ENCODE results near the gene SV2B. TPM values are rescaled to one million over a fixed set of nuclear protein-coding genes. Genes with fewer than 3 reads are reported as not detected.
"Not testable (repeated sequence)": the region's sequence is repeated elsewhere in the genome, so short reads cannot be mapped to it uniquely, and the experiment has no call there.

SV2B gene
- total RNA-seq, 1 experiment from 2014 or later = not detected

GRCh38 chr15:91077029-91077428 is 23.0 kb upstream of the SV2B start:
- Histone ChIP-seq H3K56ac (ENCODE audit: insufficient read length, low read depth, low read length) (no peak overlapping the region), H4K91ac (ENCODE audit: insufficient read length, low read depth, low read length) (no peak overlapping the region), H2BK20ac (ENCODE audit: low read depth, low read length, poor library complexity, severe bottlenecking) (no peak overlapping the region), H3T11ph (ENCODE audit: low read length) (no peak overlapping the region), H3K27ac (ENCODE audit: insufficient read length, low read depth, low read length) (no peak overlapping the region), H3K18ac (ENCODE audit: insufficient read length, low read depth, low read length) (no peak overlapping the region), H2BK12ac (ENCODE audit: insufficient read length, low read depth, low read length) (no peak overlapping the region), H3K4me2 (ENCODE audit: insufficient read depth, insufficient read length, low read length) (no peak overlapping the region), H3K23me2 (ENCODE audit: insufficient read length, low read depth, low read length, poor library complexity, severe bottlenecking) (no peaks in the 10 kb centered on the region), H4K20me1 (ENCODE audit: control insufficient read depth, insufficient read depth, insufficient read length) (no peaks in the 10 kb centered on the region), H3K79me2 (ENCODE audit: insufficient read depth, low read length) (no peaks in the 10 kb centered on the region), H2BK120ac (ENCODE audit: low read depth, low read length, poor library complexity, severe bottlenecking) (no peak overlapping the region), H4K5ac (ENCODE audit: insufficient read length, low read depth, low read length) (no peak overlapping the region), H4K8ac (replicated peaks; ENCODE audit: insufficient read length, low read depth, low read length) (no peak overlapping the region), H3K4ac (ENCODE audit: low read depth, low read length) (no peak overlapping the region), H3K14ac (ENCODE audit: insufficient read depth, low read length) (no peak overlapping the region), H2AK5ac (ENCODE audit: insufficient read length, low read length) (no peak overlapping the region), H3K9ac (ENCODE audit: extremely low read depth, insufficient read length, low read length) (no peak overlapping the region), H3K27me3 (ENCODE audit: insufficient read depth, low read length) (no peaks in the 10 kb centered on the region), H3K9me3 (ENCODE audit: control insufficient read depth, low read depth, low read length) (no peaks in the 10 kb centered on the region), H2BK15ac (ENCODE audit: low read depth, low read length) (no peak overlapping the region), H2AFZ (ENCODE audit: low read length) (no peak overlapping the region), H3K4me1 (ENCODE audit: insufficient read depth, low read length) (no peaks in the 10 kb centered on the region), H3K79me1 (ENCODE audit: insufficient read depth, low read depth, low read length, poor library complexity, severe bottlenecking) (no peaks in the 10 kb centered on the region), H2BK5ac (ENCODE audit: insufficient read length, low read length) (no peak overlapping the region), H3K23ac (ENCODE audit: insufficient read length, low read depth, low read length) (no peak overlapping the region)
- TF ChIP-seq CTCF (conservative IDR thresholded peaks at IDR 0.05) = no peak
- Mint-ChIP-seq H3K4me1 (no peaks in the 10 kb centered on the region), H3K9me3 (no peaks in the 10 kb centered on the region; a peak in 1 of 5 replicates), H3K27me3 (ENCODE audit: low read depth) (peaks cover 17% of the 10 kb centered on the region), H3K27ac (no peak overlapping the region), H3K36me3 (ENCODE audit: insufficient read depth in 1 of 3, low read depth in 3 of 3) (no peaks in the 10 kb centered on the region), H3K4me3 (no peak overlapping the region)
- DNase-seq = no peak

- peaks cover 10 to 14% of the 10 kb centered on the region in 2 experiments for H3K9me3 Mint-ChIP-seq
These were observed 6.2 kb upstream of the SV2B start for GRCh38 chr15:91093866-91094265.

More at GRCh38 chr15:91093866-91094265, 6.2 kb upstream of the SV2B start:
- not testable (repeated sequence) for H2BK5ac ChIP-seq (ENCODE audit: insufficient read length, low read length); H3K79me1 ChIP-seq (ENCODE audit: insufficient read depth, low read depth, low read length, poor library complexity, severe bottlenecking); H4K91ac ChIP-seq (ENCODE audit: insufficient read length, low read depth, low read length); H3K79me2 ChIP-seq (ENCODE audit: insufficient read depth, low read length); H3K27ac ChIP-seq (ENCODE audit: insufficient read length, low read depth, low read length); H3K36me3 Mint-ChIP-seq (ENCODE audit: insufficient read depth in 1 of 3, low read depth in 3 of 3); H3K56ac ChIP-seq (ENCODE audit: insufficient read length, low read depth, low read length); H3K14ac ChIP-seq (ENCODE audit: insufficient read depth, low read length); H3K4me3 Mint-ChIP-seq; H3K23me2 ChIP-seq (ENCODE audit: insufficient read length, low read depth, low read length, poor library complexity, severe bottlenecking); H2AK5ac ChIP-seq (ENCODE audit: insufficient read length, low read length); H2BK20ac ChIP-seq (ENCODE audit: low read depth, low read length, poor library complexity, severe bottlenecking); H4K8ac ChIP-seq (replicated peaks; ENCODE audit: insufficient read length, low read depth, low read length); H3K4me1 Mint-ChIP-seq; H2BK120ac ChIP-seq (ENCODE audit: low read depth, low read length, poor library complexity, severe bottlenecking); H2AFZ ChIP-seq (ENCODE audit: low read length); H2BK15ac ChIP-seq (ENCODE audit: low read depth, low read length); H3K27ac Mint-ChIP-seq; H3K27me3 ChIP-seq (ENCODE audit: insufficient read depth, low read length); H3K4ac ChIP-seq (ENCODE audit: low read depth, low read length); H3K4me2 ChIP-seq (ENCODE audit: insufficient read depth, insufficient read length, low read length); H4K5ac ChIP-seq (ENCODE audit: insufficient read length, low read depth, low read length); H3K23ac ChIP-seq (ENCODE audit: insufficient read length, low read depth, low read length); H4K20me1 ChIP-seq (ENCODE audit: control insufficient read depth, insufficient read depth, insufficient read length); H3K18ac ChIP-seq (ENCODE audit: insufficient read length, low read depth, low read length); H2BK12ac ChIP-seq (ENCODE audit: insufficient read length, low read depth, low read length); H3K9ac ChIP-seq (ENCODE audit: extremely low read depth, insufficient read length, low read length); DNase-seq; H3K9me3 ChIP-seq (ENCODE audit: control insufficient read depth, low read depth, low read length); H3T11ph ChIP-seq (ENCODE audit: low read length); H3K4me1 ChIP-seq (ENCODE audit: insufficient read depth, low read length)
- peaks cover 61% of the 10 kb centered on the region for H3K27me3 Mint-ChIP-seq (ENCODE audit: low read depth)
- no CpG with 5 or more reads among the region's 4 CpGs for WGBS (ENCODE audit: extremely low coverage, insufficient read length, low lambda C conversion rate)

Measured in H9 (cell line).